Activated T-cell treated with anti-CD3 and anti-CD28 coated beads for 24 hours (primary cell): Measurements from ENCODE around the gene DOCK10.

Source experiments
- DNase-seq: peaks from one replicate; pipeline ENCODE4 v3.0.0-alpha.2; 2020; ENCODE audit warnings: low read depth

DOCK10 gene

DNA sequence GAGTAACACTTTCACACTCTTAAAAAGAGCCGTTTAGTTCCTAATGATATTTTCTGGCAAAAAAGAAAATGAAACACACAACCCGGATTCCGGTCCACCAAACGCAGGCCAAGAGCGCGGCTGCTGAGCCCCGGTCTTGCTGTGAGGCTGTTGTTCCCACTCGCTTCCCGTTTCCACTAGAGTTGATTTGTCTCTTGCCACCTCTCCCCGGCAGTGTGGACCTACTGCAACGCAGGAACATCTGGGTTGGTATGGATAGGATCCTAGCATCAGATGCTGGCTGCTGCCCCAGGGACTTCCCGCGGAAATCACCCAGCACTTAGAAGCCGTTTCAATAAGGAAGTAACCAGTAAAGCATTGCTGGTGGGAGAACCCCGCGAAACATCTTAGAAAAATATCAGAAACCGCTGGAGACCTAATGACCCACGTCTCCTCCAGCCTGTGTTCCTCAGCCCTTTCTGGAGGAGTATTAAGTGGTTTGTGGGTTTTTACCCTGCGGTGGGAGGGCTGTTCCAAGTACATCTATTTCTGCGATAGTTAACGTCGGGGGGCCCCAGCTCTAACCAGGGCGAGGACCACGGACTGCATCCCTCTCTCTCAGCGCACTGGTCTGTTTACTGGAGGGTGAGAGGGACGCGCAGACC lies 939 bp downstream of the DOCK10 start:
- peak; percentile 55 for DNase-seq

GRCh38 chr2:225040856-225041206 lies 1.4 kb downstream of the DOCK10 start:
- DNase-seq = no peak

GRCh38 chr2:225040142-225040541 lies 2.1 kb downstream of the DOCK10 start:
- DNase-seq = no peak

DNA sequence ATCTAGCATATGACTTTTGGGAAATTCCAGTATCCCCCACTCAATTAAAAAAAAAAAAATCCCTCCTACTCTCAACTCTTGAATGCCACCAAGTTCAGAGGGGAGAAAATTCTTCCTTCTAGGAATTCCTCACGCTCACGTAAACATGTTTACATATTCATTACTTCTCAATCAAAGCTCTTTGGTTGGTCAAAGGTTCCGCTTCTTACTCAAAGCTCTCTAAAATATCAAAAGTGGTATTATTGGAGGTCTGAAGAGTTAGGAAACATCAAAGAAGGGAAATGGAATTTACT lies 4.1 kb downstream of the DOCK10 start:
- no peak for DNase-seq

GRCh38 chr2:225037415-225038230 lies 4.6 kb downstream of the DOCK10 start:
- DNase-seq = no peak

- no peak for DNase-seq
Measured at GRCh38 chr2:225036431-225036830, 5.8 kb downstream of the DOCK10 start.

GRCh38 chr2:225033440-225034318 lies 8.6 kb downstream of the DOCK10 start:
- DNase-seq = no peak

- DNase-seq = no peak
Measured at GRCh38 chr2:225032246-225032645, 10.0 kb downstream of the DOCK10 start.

- DNase-seq = no peak
Measured at GRCh38 chr2:225031599-225031998, 10.7 kb downstream of the DOCK10 start.

GRCh38 chr2:225030893-225031292 lies 11.4 kb downstream of the DOCK10 start:
- DNase-seq = no peak

DNA sequence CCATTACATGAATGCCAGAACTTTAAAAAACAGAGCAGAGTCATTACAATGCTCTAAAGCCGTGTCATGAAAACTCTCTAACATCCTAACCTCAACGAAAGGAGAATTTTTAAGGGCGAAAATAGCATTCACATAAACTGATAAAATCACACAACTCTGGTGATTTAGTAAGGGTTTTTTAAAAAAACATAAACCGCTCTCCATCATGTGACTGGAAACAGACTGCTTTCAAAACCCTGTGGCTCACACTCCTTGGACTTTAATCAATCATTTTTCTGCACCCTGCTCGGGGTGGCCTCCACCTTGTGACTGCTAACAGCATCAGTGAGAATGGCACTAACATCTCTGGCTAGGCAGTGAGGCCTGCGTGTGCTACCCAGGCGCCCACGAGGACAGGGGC lies 12.1 kb downstream of the DOCK10 start:
- DNase-seq = no peak

DNA sequence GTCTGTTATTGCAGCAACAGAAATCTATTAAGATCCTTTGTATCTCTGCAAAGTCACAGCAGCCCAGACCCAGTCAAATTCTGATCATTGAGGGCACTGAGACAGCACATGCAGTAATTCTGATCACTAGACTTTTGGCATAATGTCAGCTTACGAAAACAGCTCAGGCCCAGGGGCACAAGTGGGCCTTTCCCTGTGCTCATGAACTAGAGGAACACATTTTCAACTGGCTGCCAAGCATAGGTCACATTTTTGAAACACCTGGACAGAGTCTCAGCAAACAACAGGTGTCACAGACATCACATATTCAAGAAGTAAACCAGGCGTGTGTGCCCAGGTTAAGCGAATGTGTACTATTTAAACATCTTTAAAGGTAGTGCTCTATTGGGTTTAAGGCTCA lies 13.7 kb downstream of the DOCK10 start:
- no peak for DNase-seq

DNA sequence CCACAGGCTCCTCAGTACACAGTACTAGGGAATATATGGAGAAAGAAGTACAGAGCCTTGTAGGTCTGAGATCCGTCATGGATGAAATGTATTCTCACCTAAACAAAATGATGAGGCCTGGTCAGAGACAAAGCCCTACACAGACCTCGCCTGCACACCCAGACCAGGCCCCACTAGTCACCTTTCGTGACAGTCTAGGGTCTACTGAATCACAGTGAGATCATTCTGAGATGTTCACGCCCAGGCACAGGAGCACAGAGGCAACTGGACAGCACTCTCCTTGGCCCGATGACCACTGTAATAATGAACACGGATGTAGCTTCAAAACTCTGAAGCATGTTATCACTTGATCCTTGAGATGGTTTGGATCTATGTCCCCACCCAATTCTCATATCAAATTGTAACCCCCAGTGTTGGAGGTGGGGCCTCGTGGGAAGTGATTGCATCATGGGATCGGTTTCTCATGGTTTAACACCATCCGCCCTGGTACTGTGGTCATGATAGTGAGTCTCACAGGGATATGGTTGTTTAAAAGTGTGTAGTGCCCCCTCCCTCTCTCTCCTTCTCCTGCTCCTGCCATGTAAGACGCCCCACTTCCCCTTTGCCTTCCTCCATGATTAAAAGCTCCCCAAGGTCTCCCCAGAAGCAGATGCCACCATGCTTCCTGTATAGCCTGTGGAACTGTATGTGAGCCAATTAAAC lies 15.1 kb downstream of the DOCK10 start:
- no peak for DNase-seq

DNA sequence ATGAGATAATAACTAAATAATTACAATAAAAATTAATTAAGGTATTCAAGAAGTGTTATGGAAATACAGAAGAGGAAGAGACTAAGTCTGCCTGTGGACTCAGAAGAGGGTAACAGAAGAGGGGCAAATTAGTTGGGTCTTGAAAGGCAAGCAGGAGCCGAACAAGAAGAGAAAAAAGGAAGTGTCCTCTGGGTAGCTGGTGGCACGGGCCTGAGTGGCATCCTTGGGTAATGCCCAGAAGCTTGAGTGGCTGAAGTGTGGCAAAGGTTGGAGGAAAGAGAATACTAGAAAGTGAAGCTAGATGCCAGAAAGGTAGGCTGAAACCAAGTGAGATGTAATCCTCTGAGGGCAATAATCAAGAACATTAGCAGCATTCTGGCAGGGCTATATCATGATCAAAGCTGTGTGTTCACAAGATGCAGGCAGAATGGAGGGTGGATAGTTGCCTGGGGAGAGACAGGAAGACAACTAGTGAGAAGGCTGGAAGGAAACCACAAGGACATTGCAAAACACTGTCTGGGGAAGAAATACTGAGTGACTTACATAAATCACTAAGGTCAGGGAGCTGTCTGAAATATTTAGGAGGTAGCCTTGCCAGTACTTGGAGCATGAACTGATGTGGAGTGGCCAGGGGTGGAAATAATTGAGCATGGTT lies 16.2 kb downstream of the DOCK10 start:
- no peak for DNase-seq

GRCh38 chr2:225022188-225022587 lies 20.1 kb downstream of the DOCK10 start:
- DNase-seq = no peak

- no peak for DNase-seq
Measured at GRCh38 chr2:225020168-225020849, 22.0 kb downstream of the DOCK10 start.

- no peak for DNase-seq
Measured at GRCh38 chr2:225019105-225019504, 23.2 kb downstream of the DOCK10 start.

DNA sequence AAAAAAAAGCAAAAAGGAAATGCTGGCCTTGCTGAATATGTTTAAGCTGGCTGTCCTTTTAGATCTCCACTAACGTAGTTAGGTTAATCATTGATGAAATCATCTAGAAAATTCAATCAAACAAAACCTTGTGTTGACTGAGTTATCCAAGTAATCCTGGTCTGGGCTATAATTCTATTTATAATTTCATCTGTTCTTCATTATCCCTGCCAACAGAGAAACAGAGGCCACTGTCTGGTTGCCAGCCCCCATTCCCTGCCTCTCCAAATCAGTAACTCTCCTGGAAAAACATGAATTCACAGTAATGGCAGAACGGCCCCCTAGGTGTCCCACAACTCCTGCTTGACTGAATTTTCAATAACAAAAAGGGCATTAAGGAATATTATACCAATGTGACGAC lies 24.6 kb downstream of the DOCK10 start:
- DNase-seq = no peak

DNA sequence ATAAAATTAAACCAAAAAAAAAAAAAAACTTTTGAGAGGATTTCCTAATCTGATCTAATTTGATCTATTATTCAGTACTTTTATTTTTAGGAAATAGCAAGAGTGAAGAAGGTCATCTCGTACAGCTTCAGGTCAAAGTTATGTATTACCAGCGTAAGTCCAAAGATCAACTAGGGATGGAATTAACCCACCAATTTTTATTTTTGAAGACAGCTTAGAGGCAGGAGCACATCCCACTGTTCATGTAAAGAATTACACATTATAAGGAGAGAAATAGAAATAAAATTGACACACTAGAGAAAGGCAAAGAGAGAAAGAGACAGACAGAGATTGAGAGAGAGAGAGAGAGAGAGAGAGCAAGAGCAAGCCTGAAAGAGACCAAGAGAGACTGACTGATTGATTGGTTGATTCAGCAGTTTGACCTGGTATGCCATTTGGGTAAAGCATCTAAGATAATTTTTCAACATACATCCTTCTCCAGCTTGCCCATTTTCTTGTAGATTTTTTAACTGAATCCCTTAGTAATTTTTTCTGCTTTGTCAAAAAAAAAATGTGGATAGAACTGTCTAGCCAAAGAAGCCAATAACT lies 25.1 kb downstream of the DOCK10 start:
- no peak for DNase-seq

- no peak for DNase-seq
Measured at GRCh38 chr2:225013425-225014365, 28.6 kb downstream of the DOCK10 start.
